ENCODE results near the gene ACAA1. TPM values are rescaled to one million over a fixed set of nuclear protein-coding genes. Genes with fewer than 3 reads are reported as not detected.
A peak's percentile ranks its signal among the peaks of the same experiment; 100 is the strongest.

ACAA1 gene
- total RNA-seq, 1 experiment from 2014 or later = 49.0 TPM

- intact Hi-C loops (cut with micrococcal nuclease) = loop anchor here (2.0 to 10.0 kb wide), 5 partner anchors 116 to 351 kb away; partner anchors contain the start of genes ACVR2B and XYLB
- Histone ChIP-seq H3K4me3 (replicated peaks in 1 of 2; ENCODE audit: low read depth in 1 of 2, low read length in 2 of 2) (no peak overlapping the region), H2AFZ (ENCODE audit: low read depth, low read length, poor library complexity, severe bottlenecking) (no peak overlapping the region), H3K9me3 (ENCODE audit: control insufficient read depth in 1 of 2, insufficient read depth in 1 of 2, low read depth in 1 of 2, low read length in 2 of 2) (no peaks in the 10 kb centered on the region), H3K36me3 (ENCODE audit: control insufficient read depth in 1 of 2, insufficient read depth in 2 of 2, low read length in 2 of 2) (peaks cover 16 to 17% of the 10 kb centered on the region in 2 experiments; a peak in 2 of 4 replicates), H3K4me2 (ENCODE audit: low read length) (no peak overlapping the region), H3K27me3 (ENCODE audit: insufficient read depth, low read length) (no peaks in the 10 kb centered on the region), H3K9me2 (ENCODE audit: insufficient read depth) (no peaks in the 10 kb centered on the region), H3K9ac (ENCODE audit: low read length) (no peak overlapping the region), H4K20me1 (ENCODE audit: insufficient read depth) (no peaks in the 10 kb centered on the region), H3K79me2 (ENCODE audit: insufficient read depth, low read length) (peaks cover 12% of the 10 kb centered on the region), H3K27ac (ENCODE audit: low read depth, low read length) (no peak overlapping the region), H3K4me1 (ENCODE audit: control insufficient read depth in 1 of 2, insufficient read depth in 2 of 2, low read length in 2 of 2) (peaks cover 22 to 33% of the 10 kb centered on the region in 2 experiments)
- RAD21 ChIA-PET (ENCODE audit: low non-redundant PET in 1 of 2, low total read pairs in 2 of 2, uncharacterized antibody in 2 of 2, unreplicated experiment in 2 of 2) = no interaction called here
- TF ChIP-seq YY1 (IDR thresholded peaks at IDR 0.05; ENCODE audit: extremely low read depth, insufficient replicate concordance, low read depth, low read length) (peak; percentile 22), CTCF (IDR thresholded peaks at IDR 0.05 in 2 of 3, conservative IDR thresholded peaks at IDR 0.05 in 1 of 3; ENCODE audit: borderline replicate concordance in 1 of 3, insufficient read depth in 1 of 3, low read depth in 2 of 3, low read length in 2 of 3) (peak in 2 of 3 experiments; percentile 52 to 64; a peak in 4 of 6 replicates), CBX3 (IDR thresholded peaks at IDR 0.05; ENCODE audit: low read depth) (no peak), JUND (IDR thresholded peaks at IDR 0.05) (no peak)
- ATAC-seq (peak; percentile 58), DNase-seq (ENCODE audit: low read depth, low spot score) (no peak)
- POLR2A ChIA-PET = no interaction called here
- CTCF ChIA-PET = interaction anchor here (1.1 to 1.3 kb wide), 2 partner anchors 128 to 166 kb away, joined by 4 read pairs; no protein-coding TSS in a partner anchor
- no TSS peak for BruUV-seq (replicated peaks)
Observed at GRCh38 chr3:38131621-38132369, 5.1 kb downstream of the ACAA1 start.

GRCh38 chr3:38130631-38131065, 6.3 kb downstream of the ACAA1 start:
- ChIA-PET POLR2A (no interaction called here), RAD21 (ENCODE audit: low non-redundant PET in 1 of 2, low total read pairs in 2 of 2, uncharacterized antibody in 2 of 2, unreplicated experiment in 2 of 2) (no interaction called here), CTCF (no interaction called here)
- ATAC-seq = no peak
- Histone ChIP-seq H3K27me3 (ENCODE audit: insufficient read depth, low read length) (no peaks in the 10 kb centered on the region), H3K36me3 (ENCODE audit: control insufficient read depth in 1 of 2, insufficient read depth in 2 of 2, low read length in 2 of 2) (peaks cover 25 to 27% of the 10 kb centered on the region in 2 experiments; a peak in 3 of 4 replicates), H3K4me2 (ENCODE audit: low read length) (no peak overlapping the region), H3K4me1 (ENCODE audit: control insufficient read depth in 1 of 2, insufficient read depth in 2 of 2, low read length in 2 of 2) (peaks cover 22 to 27% of the 10 kb centered on the region in 2 experiments), H3K79me2 (ENCODE audit: insufficient read depth, low read length) (peaks cover 2% of the 10 kb centered on the region), H4K20me1 (ENCODE audit: insufficient read depth) (no peaks in the 10 kb centered on the region), H3K4me3 (replicated peaks in 1 of 2; ENCODE audit: low read depth in 1 of 2, low read length in 2 of 2) (no peak overlapping the region), H3K9ac (ENCODE audit: low read length) (no peak overlapping the region), H3K9me3 (ENCODE audit: control insufficient read depth in 1 of 2, insufficient read depth in 1 of 2, low read depth in 1 of 2, low read length in 2 of 2) (no peaks in the 10 kb centered on the region), H3K27ac (ENCODE audit: low read depth, low read length) (no peak overlapping the region), H3K9me2 (ENCODE audit: insufficient read depth) (no peaks in the 10 kb centered on the region), H2AFZ (ENCODE audit: low read depth, low read length, poor library complexity, severe bottlenecking) (no peak overlapping the region)
- no TSS peak for BruUV-seq (replicated peaks)
- no peak for DNase-seq (ENCODE audit: low read depth, low spot score)
- intact Hi-C loops (cut with micrococcal nuclease) = loop anchor here (2.0 to 10.0 kb wide), 5 partner anchors 117 to 352 kb away; partner anchors contain the start of genes ACVR2B and XYLB
- TF ChIP-seq FOSL1 (IDR thresholded peaks at IDR 0.05; ENCODE audit: low read depth) (no peak), CBX3 (IDR thresholded peaks at IDR 0.05; ENCODE audit: low read depth) (no peak), SRF (IDR thresholded peaks at IDR 0.05; ENCODE audit: low read depth) (no peak), EZH2 (IDR thresholded peaks at IDR 0.05) (no peak), EGR1 (IDR thresholded peaks at IDR 0.05; ENCODE audit: low read depth) (no peak), JUND (IDR thresholded peaks at IDR 0.05) (no peak), REST (IDR thresholded peaks at IDR 0.05; ENCODE audit: low read depth) (no peak)
- TF ChIP-seq, protein P1, sequence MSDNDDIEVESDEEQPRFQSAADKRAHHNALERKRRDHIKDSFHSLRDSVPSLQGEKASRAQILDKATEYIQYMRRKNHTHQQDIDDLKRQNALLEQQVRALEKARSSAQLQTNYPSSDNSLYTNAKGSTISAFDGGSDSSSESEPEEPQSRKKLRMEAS (IDR thresholded peaks at IDR 0.05) = no peak
